ENCODE measurements around the gene FHOD1. TPM values are rescaled to one million over a fixed set of nuclear protein-coding genes. Genes with fewer than 3 reads are reported as not detected.
A peak's percentile ranks its signal among the peaks of the same experiment; 100 is the strongest.

The FHOD1 gene
- total and polyA plus RNA-seq, 2 of the 13 experiments (the other 11 are each of a cell fraction or from before 2014, with no cell fraction given): 20.0 to 20.8 TPM

- TF ChIP-seq ARNT2 (CRISPR knock-in tag; IDR thresholded peaks at IDR 0.05; ENCODE audit: low read depth) (no peak), KMT2B (CRISPR knock-in tag; IDR thresholded peaks at IDR 0.05) (no peak), RORA (CRISPR knock-in tag; IDR thresholded peaks at IDR 0.05) (no peak), USF2 (IDR thresholded peaks at IDR 0.05; ENCODE audit: low read depth, low read length) (no peak), USF2 (CRISPR knock-in tag; IDR thresholded peaks at IDR 0.05; ENCODE audit: borderline replicate concordance) (no peak), BORCS8-MEF2B (CRISPR knock-in tag; IDR thresholded peaks at IDR 0.05) (no peak), KDM3A (CRISPR knock-in tag; IDR thresholded peaks at IDR 0.05; ENCODE audit: low read depth) (no peak), PAXIP1 (CRISPR knock-in tag; conservative IDR thresholded peaks at IDR 0.05) (no peak), MAZ (IDR thresholded peaks at IDR 0.05; ENCODE audit: borderline replicate concordance, low read depth, low read length) (no peak), MAZ (CRISPR knock-in tag; IDR thresholded peaks at IDR 0.05; ENCODE audit: low read depth) (no peak), ZBTB2 (CRISPR knock-in tag; IDR thresholded peaks at IDR 0.05; ENCODE audit: low read depth) (0 out of 2 replicates have a peak, but pooled peaks have one; percentile 30), FOXO4 (CRISPR knock-in tag; conservative IDR thresholded peaks at IDR 0.05) (0 out of 2 replicates have a peak, but pooled peaks have one; percentile 94), NR2F6 (IDR thresholded peaks at IDR 0.05) (peak; percentile 76), NR2F6 (CRISPR knock-in tag; IDR thresholded peaks at IDR 0.05) (peak; percentile 79), ARID4A (CRISPR knock-in tag; IDR thresholded peaks at IDR 0.05; ENCODE audit: borderline replicate concordance) (peak; percentile 29)
Measured at GRCh38 chr16:67210069-67210937, 37.0 kb downstream of the FHOD1 start (continued).
